Measurements from ENCODE around the gene MSH5.

MSH5 gene

DNA sequence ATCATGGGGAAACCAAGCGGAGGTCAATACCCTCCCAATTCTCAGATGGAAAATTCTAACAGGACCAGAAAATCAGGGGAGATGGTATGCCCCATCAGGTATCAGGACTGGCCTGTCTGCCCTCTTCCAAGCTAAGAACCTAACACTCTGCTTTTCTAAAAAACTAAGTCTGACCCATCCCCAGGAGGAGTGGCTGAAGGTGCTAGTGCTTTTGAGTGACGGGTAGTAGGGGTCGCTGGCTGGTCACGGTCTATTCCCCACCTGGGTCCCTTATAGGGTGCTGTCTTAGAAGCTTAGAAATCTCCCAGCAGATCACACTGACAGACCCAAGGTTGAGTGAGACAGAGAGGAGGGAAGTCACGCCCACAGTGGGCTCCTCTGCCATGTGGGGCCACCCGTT is 46.3 kb upstream of the MSH5 start:
- no peak for DNase-seq (ENCODE audit: low read depth)
- no peak overlapping the region for H3K4me3 ChIP-seq (ENCODE audit: low read depth, low read length)
- TF ChIP-seq, protein P1, sequence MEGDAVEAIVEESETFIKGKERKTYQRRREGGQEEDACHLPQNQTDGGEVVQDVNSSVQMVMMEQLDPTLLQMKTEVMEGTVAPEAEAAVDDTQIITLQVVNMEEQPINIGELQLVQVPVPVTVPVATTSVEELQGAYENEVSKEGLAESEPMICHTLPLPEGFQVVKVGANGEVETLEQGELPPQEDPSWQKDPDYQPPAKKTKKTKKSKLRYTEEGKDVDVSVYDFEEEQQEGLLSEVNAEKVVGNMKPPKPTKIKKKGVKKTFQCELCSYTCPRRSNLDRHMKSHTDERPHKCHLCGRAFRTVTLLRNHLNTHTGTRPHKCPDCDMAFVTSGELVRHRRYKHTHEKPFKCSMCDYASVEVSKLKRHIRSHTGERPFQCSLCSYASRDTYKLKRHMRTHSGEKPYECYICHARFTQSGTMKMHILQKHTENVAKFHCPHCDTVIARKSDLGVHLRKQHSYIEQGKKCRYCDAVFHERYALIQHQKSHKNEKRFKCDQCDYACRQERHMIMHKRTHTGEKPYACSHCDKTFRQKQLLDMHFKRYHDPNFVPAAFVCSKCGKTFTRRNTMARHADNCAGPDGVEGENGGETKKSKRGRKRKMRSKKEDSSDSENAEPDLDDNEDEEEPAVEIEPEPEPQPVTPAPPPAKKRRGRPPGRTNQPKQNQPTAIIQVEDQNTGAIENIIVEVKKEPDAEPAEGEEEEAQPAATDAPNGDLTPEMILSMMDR (IDR thresholded peaks at IDR 0.05; ENCODE audit: insufficient read depth, low read depth, low read length, missing control alignments): no peak

DNA sequence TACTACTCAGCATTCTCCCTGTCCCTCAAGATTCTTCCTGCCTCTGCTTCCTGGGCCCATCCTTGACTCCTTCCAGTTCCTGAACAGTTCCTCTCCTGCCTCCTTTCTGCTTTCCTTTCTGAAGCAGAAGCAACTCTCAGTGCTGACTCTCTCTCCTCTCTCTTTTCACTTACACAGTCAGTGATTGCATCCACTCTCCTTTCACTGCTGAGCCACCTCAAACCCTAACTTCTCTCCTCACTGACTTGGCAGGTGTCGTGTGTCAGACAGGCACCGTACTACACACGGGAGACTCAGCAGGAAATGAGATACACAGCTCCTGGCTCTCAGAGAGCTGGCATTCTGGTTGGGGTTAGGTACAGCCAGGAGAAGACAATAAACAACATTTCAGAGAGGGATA is 42.2 kb upstream of the MSH5 start:
- no peak for DNase-seq (ENCODE audit: low read depth)
- no peak overlapping the region for H3K4me3 ChIP-seq (ENCODE audit: low read depth, low read length)
- TF ChIP-seq, protein P1 (IDR thresholded peaks at IDR 0.05; ENCODE audit: insufficient read depth, low read depth, low read length, missing control alignments): no peak

DNA sequence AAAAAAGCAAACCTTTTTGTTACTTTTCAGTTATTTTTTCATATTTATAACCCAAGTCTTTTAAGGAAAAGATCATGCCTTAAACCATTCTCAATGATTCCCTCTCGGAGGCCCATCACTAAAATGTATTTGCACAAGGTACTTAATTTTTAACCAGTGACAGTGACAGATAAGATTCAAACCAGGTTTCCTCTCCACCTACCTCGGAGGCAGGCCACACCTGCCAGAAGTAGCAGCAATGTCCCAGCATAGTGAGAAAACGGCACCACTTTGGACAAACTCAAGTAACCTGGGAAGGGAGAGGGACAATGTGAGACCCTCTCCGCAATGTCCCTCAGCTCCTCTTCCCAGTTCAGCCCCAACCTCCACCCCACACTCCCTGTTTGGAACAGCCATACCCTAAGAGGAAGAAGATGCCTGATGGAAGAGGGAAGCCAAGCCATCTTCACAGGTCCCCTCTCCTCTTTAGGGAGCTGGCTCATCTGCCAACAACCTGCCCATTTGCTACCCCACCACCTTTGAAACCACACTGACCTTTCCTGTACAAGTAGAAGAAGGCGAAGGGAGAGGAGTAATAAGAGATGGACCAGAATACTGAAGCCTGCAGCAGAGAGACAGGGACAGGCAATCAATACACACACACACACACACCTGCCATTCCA is 38.9 kb upstream of the MSH5 start:
- TF ChIP-seq, protein P1 (IDR thresholded peaks at IDR 0.05; ENCODE audit: insufficient read depth, low read depth, low read length, missing control alignments): no peak
- DNase-seq (ENCODE audit: low read depth): no peak
- no peak overlapping the region for H3K4me3 ChIP-seq (ENCODE audit: low read depth, low read length)

DNA sequence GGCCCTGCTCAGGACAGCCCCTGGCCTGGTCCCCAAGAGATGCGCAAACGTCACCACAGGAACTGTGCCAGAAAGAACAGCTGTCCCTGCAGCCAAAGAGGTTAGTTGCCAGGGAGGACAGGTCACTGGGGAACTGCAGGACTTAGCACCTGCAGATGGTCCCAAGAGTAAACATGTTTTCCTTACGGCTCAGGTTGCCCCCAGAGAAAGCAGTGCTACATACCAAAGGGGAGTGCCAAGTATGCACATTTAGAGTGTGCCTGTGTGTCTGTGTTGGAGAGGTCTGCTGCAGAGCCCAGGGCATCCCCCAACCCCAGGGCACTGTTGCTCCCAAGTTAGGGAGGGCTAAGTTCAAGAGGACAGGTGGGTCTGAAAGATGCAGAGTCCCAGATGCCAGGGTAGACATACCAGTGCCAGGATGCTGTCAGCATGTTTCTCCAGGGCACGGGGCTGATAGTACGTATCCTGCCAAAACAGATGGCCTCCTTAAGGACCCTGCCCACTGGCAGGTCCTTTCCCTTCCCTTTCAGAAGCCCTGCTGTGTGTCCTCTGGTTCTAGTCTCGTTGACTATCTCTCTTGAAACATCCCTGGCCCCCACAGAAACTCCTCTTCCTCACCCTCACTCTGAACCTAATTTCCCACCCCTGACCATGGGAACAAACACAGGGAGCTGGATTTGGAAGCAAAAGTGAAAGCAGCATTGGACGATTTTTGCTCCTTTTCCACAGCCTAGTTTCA is 38.0 kb upstream of the MSH5 start:
- TF ChIP-seq, protein P1 (IDR thresholded peaks at IDR 0.05; ENCODE audit: insufficient read depth, low read depth, low read length, missing control alignments): no peak
- DNase-seq (ENCODE audit: low read depth): no peak
- H3K4me3 ChIP-seq (ENCODE audit: low read depth, low read length): peak overlapping the region; percentile 85

DNA sequence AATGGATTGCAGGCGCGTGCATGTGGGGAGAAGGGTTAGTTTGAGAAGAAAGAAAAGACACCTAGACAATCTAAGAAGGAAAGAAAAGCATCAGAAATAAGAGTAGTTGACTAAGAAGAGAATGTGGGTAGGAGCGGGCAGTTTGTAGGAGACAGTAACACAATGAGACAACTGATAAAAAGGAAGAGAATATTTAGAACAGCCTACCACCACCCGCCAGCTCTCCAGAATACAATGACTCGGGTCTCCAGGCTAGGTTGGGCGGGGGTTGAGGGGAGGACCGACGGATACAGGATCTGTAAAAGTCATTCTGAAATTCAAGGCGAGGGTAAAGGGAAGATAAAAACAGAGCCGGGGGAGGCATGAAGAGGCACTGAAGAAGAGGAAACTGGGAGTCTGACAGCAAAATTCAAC is 37.4 kb upstream of the MSH5 start:
- peak overlapping the region; percentile 85 for H3K4me3 ChIP-seq (ENCODE audit: low read depth, low read length)
- TF ChIP-seq, protein P1 (IDR thresholded peaks at IDR 0.05; ENCODE audit: insufficient read depth, low read depth, low read length, missing control alignments): no peak
- DNase-seq (ENCODE audit: low read depth): no peak

DNA sequence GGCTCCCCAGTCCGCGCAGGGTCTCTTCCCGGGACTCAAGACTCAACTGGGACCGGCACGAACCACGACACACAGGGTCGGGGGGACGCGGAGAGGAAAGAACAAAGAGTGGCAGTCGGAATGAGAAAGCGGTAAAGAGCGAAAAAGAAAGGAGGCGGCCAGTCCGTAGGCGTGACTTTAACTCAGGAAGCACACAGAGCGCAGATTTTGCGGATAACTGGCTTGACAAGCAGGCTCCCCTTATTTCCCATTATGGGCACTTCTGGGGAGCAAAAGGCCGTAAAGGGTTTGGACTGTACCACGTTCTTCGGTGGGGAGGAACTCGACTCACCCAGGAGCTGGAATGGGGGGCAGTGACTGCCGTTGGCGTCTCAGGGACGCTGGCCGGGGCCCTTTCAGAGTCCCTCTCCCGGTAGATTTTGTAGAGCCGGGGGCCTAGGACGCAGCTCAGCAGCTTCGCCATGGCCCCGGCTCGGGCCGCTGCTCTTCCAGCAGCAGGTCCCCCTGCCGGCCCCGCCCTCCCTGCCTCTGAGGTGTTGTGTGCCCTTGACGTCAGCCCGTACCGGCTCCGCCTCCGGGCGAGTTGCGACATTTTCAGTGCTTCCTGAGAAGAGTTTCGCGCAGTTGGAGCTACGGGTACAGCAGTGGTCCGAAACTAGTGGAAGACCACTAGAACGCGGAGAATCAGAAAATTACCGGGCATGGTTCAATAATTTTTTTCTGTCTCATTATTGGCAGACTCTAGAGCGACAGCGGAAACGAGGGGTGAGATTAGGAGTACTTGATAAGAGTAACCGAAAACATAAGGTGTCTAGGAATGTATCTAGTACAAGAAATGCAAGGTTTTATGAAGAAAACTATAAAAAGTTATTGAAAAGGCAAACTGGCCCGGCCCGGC is 36.7 kb upstream of the MSH5 start, which contains the start of gene ABHD16A:
ABHD16A (minus strand) TSS at position 506 of the 898 bp plus-strand sequence; CDS start at position 463, 43 bp downstream.
- H3K4me3 ChIP-seq (ENCODE audit: low read depth, low read length): peak within 1 kb of the TSS; percentile 85
- TF ChIP-seq, protein P1 (IDR thresholded peaks at IDR 0.05; ENCODE audit: insufficient read depth, low read depth, low read length, missing control alignments): no peak
- peak; percentile 99 for DNase-seq (ENCODE audit: low read depth)
